MM.1S (cell line): Measurements from ENCODE around the gene FFAR2.

ENCODE experiments used
- CTCF ChIP-seq: fragments of 300-600 bp; sonication (generic); IDR thresholded peaks from 2 replicates; pipeline ENCODE4 v1.5.1; 2016; ENCODE audit warnings: antibody characterized with exemption, low read length, mixed read lengths
- EZH2 ChIP-seq: fragments of 300-600 bp; sonication (generic); optimal IDR thresholded peaks from 2 replicates; pipeline ENCODE3; 2017; ENCODE audit warnings: low read depth, mild to moderate bottlenecking, antibody characterized with exemption, low read length, mixed read lengths
- EZH2phosphoT487 ChIP-seq: fragments of 300-600 bp; sonication (generic); IDR thresholded peaks from 2 replicates; pipeline ENCODE4 v1.6.1; 2018; ENCODE audit warnings: antibody characterized with exemption, low read length

DNA sequence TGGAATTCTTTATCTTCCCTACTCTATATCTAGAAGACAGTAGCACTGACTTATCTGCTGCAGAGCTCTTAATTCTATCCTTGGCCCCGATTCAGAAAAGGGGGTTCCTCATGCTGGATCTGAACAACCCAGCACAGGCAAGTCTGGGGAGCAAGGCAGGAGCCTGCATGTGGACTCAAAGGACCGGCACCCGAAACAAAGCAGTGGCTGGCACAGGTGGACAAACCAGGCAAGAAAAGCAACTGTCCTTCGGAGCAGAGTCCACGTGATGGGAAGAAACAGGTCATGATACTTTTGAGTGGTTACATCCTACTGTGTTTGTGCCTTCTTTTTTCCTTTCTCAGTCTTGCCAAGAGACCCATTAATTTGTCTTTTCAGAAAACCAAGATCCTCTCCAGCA is 38.9 kb upstream of the FFAR2 start:
- TF ChIP-seq EZH2phosphoT487 (no peak), CTCF (no peak), EZH2 (no peak)
